DMS53 (cell line): ENCODE data around the gene HYOU1.
A peak's percentile ranks its signal among the peaks of the same experiment; 100 is the strongest.
"Not testable (repeated sequence)": the region's sequence is repeated elsewhere in the genome, so short reads cannot be mapped to it uniquely, and the experiment has no call there.

Source experiments
- DNase-seq: peaks from one replicate; lab custom pipeline; 2025; lab: John Stamatoyannopoulos, UW

The HYOU1 gene

GRCh38 chr11:119018074-119018938 lies 38.7 kb downstream of the HYOU1 start, which contains the start of the genes RPS25 and TRAPPC4:
RPS25 (minus strand) TSS chr11:119018343; CDS start chr11:119018284, 59 bp downstream.
TRAPPC4 (plus strand) TSS chr11:119018766; CDS start chr11:119018796, 30 bp downstream.
- DNase-seq = peak; percentile 99

GRCh38 chr11:119017377-119017776 lies 39.6 kb downstream of the HYOU1 start:
- DNase-seq = not testable (repeated sequence)

- DNase-seq = no peak
Observed at GRCh38 chr11:119016216-119017009, 40.6 kb downstream of the HYOU1 start.

- DNase-seq = no peak
Observed at GRCh38 chr11:119015054-119015611, 41.9 kb downstream of the HYOU1 start.

- no peak for DNase-seq
Observed at GRCh38 chr11:119014209-119014924, 42.6 kb downstream of the HYOU1 start.

- no peak for DNase-seq
Observed at GRCh38 chr11:119012629-119013170, 44.3 kb downstream of the HYOU1 start.

- DNase-seq = no peak
Observed at GRCh38 chr11:119011476-119012053, 45.4 kb downstream of the HYOU1 start.

GRCh38 chr11:119006656-119007055 lies 50.3 kb downstream of the HYOU1 start:
- DNase-seq = no peak

GRCh38 chr11:119000906-119001305 lies 56.1 kb downstream of the HYOU1 start:
- no peak for DNase-seq

GRCh38 chr11:118998822-118999221 lies 58.2 kb downstream of the HYOU1 start:
- peak; percentile 64 for DNase-seq

GRCh38 chr11:118998388-118998717 lies 58.7 kb downstream of the HYOU1 start:
- peak; percentile 67 for DNase-seq

- peak; percentile 95 for DNase-seq
Observed at GRCh38 chr11:118997627-118998387, 59.2 kb downstream of the HYOU1 start, which contains the start of gene CENATAC. CENATAC (plus strand) TSS chr11:118998138; CDS start chr11:118998198, 60 bp downstream.

- peak; percentile 62 for DNase-seq
Observed at GRCh38 chr11:118996926-118997626, 59.9 kb downstream of the HYOU1 start.
